Measurements from ENCODE around the gene LARGE2. TPM values are rescaled to one million over a fixed set of nuclear protein-coding genes. Genes with fewer than 3 reads are reported as not detected.

Gene LARGE2
- total RNA-seq, 2 experiments from 2014 or later, result 0.60 to 1.3 TPM

DNA sequence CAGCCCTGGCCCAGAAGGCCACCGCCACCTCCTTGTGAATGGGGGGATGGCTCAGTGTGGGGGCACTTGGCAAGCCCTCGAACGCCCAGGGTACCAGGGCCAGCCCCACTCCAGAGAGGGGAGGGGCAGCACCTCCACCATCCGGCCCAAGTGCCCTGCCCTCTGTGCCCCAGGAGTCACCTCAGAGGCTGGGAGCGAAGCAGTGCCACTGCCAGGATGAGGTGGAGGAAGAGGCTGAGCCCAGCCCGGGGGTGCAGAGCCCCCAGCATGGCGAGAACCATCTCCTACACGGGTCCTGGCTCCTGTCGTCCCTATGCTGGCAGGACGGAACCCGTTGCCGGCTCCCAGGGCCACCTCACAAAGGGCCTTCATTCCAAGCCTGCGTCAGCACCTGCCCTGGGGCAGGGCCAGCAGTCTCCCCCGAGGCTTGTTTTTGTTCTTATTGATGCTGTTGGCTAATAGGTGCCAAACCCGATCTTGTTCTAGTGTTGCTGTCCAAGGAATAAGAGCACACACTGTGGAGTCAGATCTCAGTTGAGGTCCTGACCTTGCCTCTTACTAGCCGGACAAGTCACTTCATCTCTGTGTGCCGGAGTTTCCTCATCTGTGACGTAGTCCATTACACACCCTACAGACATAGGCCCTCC is 15.4 kb upstream of the LARGE2 start, which contains the start of gene FREY1:
Gene FREY1, minus strand, starts transcription at position 307 of the 647 bp plus-strand sequence. Its CDS starts 26 bp downstream, at position 281.
- Histone ChIP-seq H3K36me3 (ENCODE audit: insufficient read depth, low read length) (peaks cover 25% of the 10 kb centered on the region), H2AFZ (ENCODE audit: low read length) (no peak within 1 kb of the TSS), H3K79me2 (ENCODE audit: insufficient read depth, low read depth, low read length) (no peaks in the 10 kb centered on the region), H3K4me2 (ENCODE audit: low read length) (no peak within 1 kb of the TSS), H3K4me3 (ENCODE audit: low read depth, low read length, poor library complexity, severe bottlenecking) (no peak within 1 kb of the TSS), H3K27ac (ENCODE audit: low read depth, low read length, poor library complexity, severe bottlenecking) (no peak within 1 kb of the TSS), H3K4me1 (ENCODE audit: insufficient read depth, low read length, poor library complexity, severe bottlenecking) (no peaks in the 10 kb centered on the region), H4K20me1 (ENCODE audit: insufficient read depth, low read length) (no peaks in the 10 kb centered on the region), H3K9me3 (ENCODE audit: low read length) (no peaks in the 10 kb centered on the region), H3K9me2 (ENCODE audit: insufficient read depth, low read length) (no peaks in the 10 kb centered on the region)
- DNase-seq (ENCODE audit: low spot score), result no peak
- intact Hi-C loops (cut with micrococcal nuclease; ENCODE audit: unreplicated experiment), result no loop called here
- CTCF ChIA-PET (ENCODE audit: unreplicated experiment), result no interaction called here
- POLR2A ChIA-PET, result no interaction called here
- TF ChIP-seq EZH2phosphoT487 (IDR thresholded peaks at IDR 0.05; ENCODE audit: borderline replicate concordance, low read depth, low read length), result no peak
- TF ChIP-seq, protein P1, sequence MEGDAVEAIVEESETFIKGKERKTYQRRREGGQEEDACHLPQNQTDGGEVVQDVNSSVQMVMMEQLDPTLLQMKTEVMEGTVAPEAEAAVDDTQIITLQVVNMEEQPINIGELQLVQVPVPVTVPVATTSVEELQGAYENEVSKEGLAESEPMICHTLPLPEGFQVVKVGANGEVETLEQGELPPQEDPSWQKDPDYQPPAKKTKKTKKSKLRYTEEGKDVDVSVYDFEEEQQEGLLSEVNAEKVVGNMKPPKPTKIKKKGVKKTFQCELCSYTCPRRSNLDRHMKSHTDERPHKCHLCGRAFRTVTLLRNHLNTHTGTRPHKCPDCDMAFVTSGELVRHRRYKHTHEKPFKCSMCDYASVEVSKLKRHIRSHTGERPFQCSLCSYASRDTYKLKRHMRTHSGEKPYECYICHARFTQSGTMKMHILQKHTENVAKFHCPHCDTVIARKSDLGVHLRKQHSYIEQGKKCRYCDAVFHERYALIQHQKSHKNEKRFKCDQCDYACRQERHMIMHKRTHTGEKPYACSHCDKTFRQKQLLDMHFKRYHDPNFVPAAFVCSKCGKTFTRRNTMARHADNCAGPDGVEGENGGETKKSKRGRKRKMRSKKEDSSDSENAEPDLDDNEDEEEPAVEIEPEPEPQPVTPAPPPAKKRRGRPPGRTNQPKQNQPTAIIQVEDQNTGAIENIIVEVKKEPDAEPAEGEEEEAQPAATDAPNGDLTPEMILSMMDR (conservative IDR thresholded peaks at IDR 0.05; ENCODE audit: low read length), result no peak
- BruUV-seq (replicated peaks), result no TSS peak

DNA sequence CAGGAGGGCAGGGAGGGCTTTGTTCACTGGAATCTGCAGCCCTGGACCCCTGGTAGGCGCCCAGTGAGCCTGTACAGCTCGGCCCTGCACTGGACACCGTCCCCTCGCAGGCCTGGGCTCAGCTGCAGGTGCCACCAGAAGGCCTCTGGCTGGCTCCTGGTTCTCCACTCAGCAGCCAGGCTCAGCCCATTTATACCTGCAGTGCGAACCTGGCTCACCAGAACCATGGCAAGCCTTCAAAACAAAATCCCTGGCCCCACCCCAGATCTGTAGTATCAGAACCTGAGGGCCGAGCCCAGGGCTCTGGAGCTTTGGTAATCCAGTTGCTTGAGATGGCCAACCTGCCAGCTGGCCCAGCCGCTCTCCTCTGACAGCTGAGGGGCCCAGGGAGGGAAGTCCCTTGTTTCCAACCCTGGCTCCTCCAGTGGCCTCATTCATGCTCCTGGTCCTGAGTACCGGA is 14.5 kb upstream of the LARGE2 start:
- Histone ChIP-seq H3K9me3 (ENCODE audit: low read length) (no peaks in the 10 kb centered on the region), H2AFZ (ENCODE audit: low read length) (no peak overlapping the region), H3K4me2 (ENCODE audit: low read length) (no peak overlapping the region), H3K4me1 (ENCODE audit: insufficient read depth, low read length, poor library complexity, severe bottlenecking) (no peaks in the 10 kb centered on the region), H3K79me2 (ENCODE audit: insufficient read depth, low read depth, low read length) (no peaks in the 10 kb centered on the region), H3K36me3 (ENCODE audit: insufficient read depth, low read length) (peaks cover 33% of the 10 kb centered on the region), H3K9me2 (ENCODE audit: insufficient read depth, low read length) (no peaks in the 10 kb centered on the region), H3K4me3 (ENCODE audit: low read depth, low read length, poor library complexity, severe bottlenecking) (no peak overlapping the region), H3K27ac (ENCODE audit: low read depth, low read length, poor library complexity, severe bottlenecking) (no peak overlapping the region), H4K20me1 (ENCODE audit: insufficient read depth, low read length) (no peaks in the 10 kb centered on the region)
- DNase-seq (ENCODE audit: low spot score), result no peak
- ChIA-PET CTCF (ENCODE audit: unreplicated experiment) (no interaction called here), POLR2A (no interaction called here)
- no peak for TF ChIP-seq EZH2phosphoT487 (IDR thresholded peaks at IDR 0.05; ENCODE audit: borderline replicate concordance, low read depth, low read length)
- BruUV-seq (replicated peaks), result no TSS peak
- intact Hi-C loops (cut with micrococcal nuclease; ENCODE audit: unreplicated experiment), result no loop called here

DNA sequence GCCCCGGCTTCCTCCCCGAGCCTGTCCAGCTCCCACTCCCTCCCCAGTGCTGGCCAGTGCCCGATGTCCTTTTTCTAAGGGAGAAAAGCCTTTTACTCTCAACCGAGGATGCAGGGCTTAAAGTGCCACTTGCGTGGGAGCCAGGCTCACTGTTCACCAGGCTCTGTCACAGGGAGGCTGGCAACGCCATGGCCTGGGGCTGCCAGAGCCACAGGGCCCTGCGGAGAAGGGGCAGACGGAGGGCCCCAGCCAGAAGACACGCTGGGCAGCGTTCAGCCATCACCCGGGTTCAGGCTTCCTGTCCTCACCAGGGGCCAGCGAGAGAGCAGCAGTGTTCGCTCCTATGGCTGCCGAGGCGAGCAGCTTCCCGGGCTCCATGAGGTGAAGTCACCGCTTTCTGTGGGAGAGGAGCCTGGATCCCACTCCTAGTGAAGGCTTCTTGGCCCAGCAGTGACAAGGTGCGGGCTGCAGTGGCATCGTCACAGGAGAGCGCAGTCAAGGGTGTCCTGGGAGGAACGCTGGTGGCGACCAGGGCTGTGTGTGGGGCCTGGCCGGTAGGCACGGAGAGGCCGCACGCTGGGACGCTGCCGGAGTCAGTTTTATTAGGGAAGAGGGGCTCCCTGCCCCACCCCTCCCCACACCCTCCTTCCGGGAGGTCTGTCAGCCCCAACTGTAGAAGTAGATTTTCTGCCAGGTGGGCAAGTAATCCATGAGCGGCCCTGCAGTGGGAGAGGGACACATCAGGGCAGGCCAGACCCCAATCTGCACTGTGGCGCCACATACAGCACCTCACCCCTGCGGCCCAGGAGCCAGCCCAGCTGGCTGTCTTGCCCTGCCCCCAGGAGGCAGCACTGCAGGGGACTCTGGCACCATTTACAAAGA is 12.6 kb upstream of the LARGE2 start:
- Histone ChIP-seq H3K79me2 (ENCODE audit: insufficient read depth, low read depth, low read length) (no peaks in the 10 kb centered on the region), H3K4me1 (ENCODE audit: insufficient read depth, low read length, poor library complexity, severe bottlenecking) (no peaks in the 10 kb centered on the region), H3K9me2 (ENCODE audit: insufficient read depth, low read length) (no peaks in the 10 kb centered on the region), H3K4me2 (ENCODE audit: low read length) (no peak overlapping the region), H4K20me1 (ENCODE audit: insufficient read depth, low read length) (no peaks in the 10 kb centered on the region), H2AFZ (ENCODE audit: low read length) (no peak overlapping the region), H3K4me3 (ENCODE audit: low read depth, low read length, poor library complexity, severe bottlenecking) (no peak overlapping the region), H3K36me3 (ENCODE audit: insufficient read depth, low read length) (peaks cover 52% of the 10 kb centered on the region), H3K27ac (ENCODE audit: low read depth, low read length, poor library complexity, severe bottlenecking) (no peak overlapping the region), H3K9me3 (ENCODE audit: low read length) (no peaks in the 10 kb centered on the region)
- BruUV-seq (replicated peaks), result no TSS peak
- intact Hi-C loops (cut with micrococcal nuclease; ENCODE audit: unreplicated experiment), result no loop called here
- ChIA-PET POLR2A (no interaction called here), CTCF (ENCODE audit: unreplicated experiment) (no interaction called here)
- no peak for TF ChIP-seq EZH2phosphoT487 (IDR thresholded peaks at IDR 0.05; ENCODE audit: borderline replicate concordance, low read depth, low read length)
- TF ChIP-seq, protein P1 (conservative IDR thresholded peaks at IDR 0.05; ENCODE audit: low read length), result no peak
- DNase-seq (ENCODE audit: low spot score), result no peak

Measured in OCI-LY7 (cell line).